NCI-H526 treated with DMSO at 0.1 percent for 48 hours (cell line): ENCODE data around the gene ATRIP.

Experiments
- DNase-seq: peaks from one replicate; lab custom pipeline; 2025; lab: John Stamatoyannopoulos, UW

ATRIP gene

GRCh38 chr3:48423883-48424695 lies 22.4 kb upstream of the ATRIP start:
- DNase-seq = no peak

- no peak for DNase-seq
Observed at GRCh38 chr3:48425281-48425812, 21.2 kb upstream of the ATRIP start.

GRCh38 chr3:48426401-48426909 lies 20.1 kb upstream of the ATRIP start:
- no peak for DNase-seq

GRCh38 chr3:48426944-48427629 lies 19.4 kb upstream of the ATRIP start:
- DNase-seq = no peak

GRCh38 chr3:48427630-48427962 lies 18.9 kb upstream of the ATRIP start:
- no peak for DNase-seq

GRCh38 chr3:48428088-48428571 lies 18.4 kb upstream of the ATRIP start:
- no peak for DNase-seq

GRCh38 chr3:48428572-48429316 lies 17.8 kb upstream of the ATRIP start:
- DNase-seq = peak; percentile 30

- DNase-seq = peak; percentile 58
Observed at GRCh38 chr3:48429317-48429959, 17.1 kb upstream of the ATRIP start.

- DNase-seq = peak; percentile 64
Observed at GRCh38 chr3:48429960-48430707, 16.4 kb upstream of the ATRIP start, which contains the start of gene PLXNB1. PLXNB1 (minus strand) TSS chr3:48430086; CDS start chr3:48424611, 5,475 bp downstream.

GRCh38 chr3:48430708-48431101 lies 15.8 kb upstream of the ATRIP start:
- no peak for DNase-seq

- DNase-seq = no peak
Observed at GRCh38 chr3:48431224-48432029, 15.1 kb upstream of the ATRIP start.

- no peak for DNase-seq
Observed at GRCh38 chr3:48432411-48433371, 13.8 kb upstream of the ATRIP start.

- DNase-seq = no peak
Observed at GRCh38 chr3:48433472-48434118, 12.9 kb upstream of the ATRIP start.

GRCh38 chr3:48434591-48435222 lies 11.8 kb upstream of the ATRIP start:
- DNase-seq = no peak

- DNase-seq = no peak
Observed at GRCh38 chr3:48435223-48435595, 11.3 kb upstream of the ATRIP start.

- peak; percentile 67 for DNase-seq
Observed at GRCh38 chr3:48435774-48436476, 10.6 kb upstream of the ATRIP start.

GRCh38 chr3:48436477-48436787 lies 10.1 kb upstream of the ATRIP start:
- DNase-seq = no peak
